Naive thymus-derived CD8-positive, alpha-beta T cell (primary cell): ENCODE data around the gene R3HDM2. TPM values are rescaled to one million over a fixed set of nuclear protein-coding genes. Genes with fewer than 3 reads are reported as not detected.

Source experiments
- polyA plus RNA-seq, 3 donors: library from polyadenylated mRNA; unstranded; fragments of 300-500 nt; fragmentation: Illumina TruSeq; gene quantifications; one replicate each; pipeline ENCODE4 v1.2.3, GENCODE V29; 2021
- total RNA-seq, 8 experiments: library from RNA in 2 of 8; stranded (reverse) in 2 of 8; gene quantifications; one replicate each; pipeline ENCODE4 v1.2.3 and lab custom pipeline; 2021 to 2026

R3HDM2 gene
- total and polyA plus RNA-seq, 5 experiments from 2014 or later, result 5.4 to 115 (median 17.3) TPM

Other genes starting within 250 kb of the R3HDM2 start
- under 1 TPM; 0.41 to 0.55 TPM for gene NXPH4, start 214.2 kb downstream of the R3HDM2 start, total RNA-seq
- gene NXPH4, start 214.2 kb downstream of the R3HDM2 start, polyA plus RNA-seq, result not detected
- 10 to 100 TPM; 45.2 to 45.3 TPM for gene SHMT2, start 201.3 kb downstream of the R3HDM2 start, total RNA-seq
- gene SHMT2, start 201.3 kb downstream of the R3HDM2 start, polyA plus RNA-seq, result 10 to 100 TPM; 27.3 to 31.2 (median 28.8) TPM
- 1 to 10 TPM; 2.5 to 2.6 TPM for gene STAC3, start 179.9 kb downstream of the R3HDM2 start, total RNA-seq
- not detected for gene STAC3, start 179.9 kb downstream of the R3HDM2 start, polyA plus RNA-seq
- under 1 TPM; 0.18 to 0.19 TPM for gene INHBC, start 3.7 kb upstream of the R3HDM2 start, total RNA-seq
- not detected for gene INHBC, start 3.7 kb upstream of the R3HDM2 start, polyA plus RNA-seq
- gene INHBE, start 24.3 kb upstream of the R3HDM2 start, total RNA-seq, result not detected
- under 1 TPM in 1 of 3 donors, not detected in 2; 0.16 TPM for gene INHBE, start 24.3 kb upstream of the R3HDM2 start, polyA plus RNA-seq
- gene GLI1, start 28.7 kb upstream of the R3HDM2 start, total RNA-seq, result 1 to 10 TPM; 1.9 to 2.7 TPM
- not detected for gene GLI1, start 28.7 kb upstream of the R3HDM2 start, polyA plus RNA-seq
- 100 to 1,000 TPM; 287 to 291 TPM for gene ARHGAP9, start 48.8 kb upstream of the R3HDM2 start, total RNA-seq
- 100 to 1,000 TPM; 136 to 240 (median 150) TPM for gene ARHGAP9, start 48.8 kb upstream of the R3HDM2 start, polyA plus RNA-seq
- gene MARS1, start 57.0 kb upstream of the R3HDM2 start, total RNA-seq, result 100 to 1,000 TPM; 368 to 386 TPM
- 10 to 100 TPM; 81.0 to 93.5 (median 91.9) TPM for gene MARS1, start 57.0 kb upstream of the R3HDM2 start, polyA plus RNA-seq
- gene DDIT3, start 89.5 kb upstream of the R3HDM2 start, total RNA-seq, result 10 to 100 TPM; 88.0 to 89.5 TPM
- 10 to 100 TPM; 13.1 to 18.7 (median 15.5) TPM for gene DDIT3, start 89.5 kb upstream of the R3HDM2 start, polyA plus RNA-seq
- 100 to 1,000 TPM in 1 of 2 experiments, 10 to 100 TPM in 1; 98.5 to 104 TPM for gene MBD6, start 91.8 kb upstream of the R3HDM2 start, total RNA-seq
- gene MBD6, start 91.8 kb upstream of the R3HDM2 start, polyA plus RNA-seq, result 1 to 10 TPM in 2 of 3 donors, under 1 TPM in 1; 0.38 to 2.5 (median 2.1) TPM
- 10 to 100 TPM; 69.0 to 70.5 TPM for gene DCTN2, start 116.1 kb upstream of the R3HDM2 start, total RNA-seq
- gene DCTN2, start 116.1 kb upstream of the R3HDM2 start, polyA plus RNA-seq, result 10 to 100 TPM; 60.6 to 67.8 (median 67.7) TPM
- gene KIF5A, start 119.0 kb upstream of the R3HDM2 start, total RNA-seq, result 1 to 10 TPM; 1.5 to 2.3 TPM
- under 1 TPM in 2 of 3 donors, not detected in 1; 0.17 to 0.20 TPM for gene KIF5A, start 119.0 kb upstream of the R3HDM2 start, polyA plus RNA-seq
- 10 to 100 TPM; 23.4 to 24.8 TPM for gene PIP4K2C, start 160.1 kb upstream of the R3HDM2 start, total RNA-seq
- gene PIP4K2C, start 160.1 kb upstream of the R3HDM2 start, polyA plus RNA-seq, result 10 to 100 TPM; 10.9 to 24.6 (median 22.7) TPM
- 10 to 100 TPM; 36.2 to 36.3 TPM for gene DTX3, start 173.8 kb upstream of the R3HDM2 start, total RNA-seq
- gene DTX3, start 173.8 kb upstream of the R3HDM2 start, polyA plus RNA-seq, result 1 to 10 TPM; 4.9 to 9.4 (median 7.7) TPM
- gene ARHGEF25, start 180.4 kb upstream of the R3HDM2 start, total RNA-seq, result under 1 TPM; 0.27 to 0.55 TPM
- not detected for gene ARHGEF25, start 180.4 kb upstream of the R3HDM2 start, polyA plus RNA-seq
- under 1 TPM in 1 of 2 experiments, not detected in 1; 0.30 TPM for gene B4GALNT1, start 202.2 kb upstream of the R3HDM2 start, total RNA-seq
- not detected for gene B4GALNT1, start 202.2 kb upstream of the R3HDM2 start, polyA plus RNA-seq